Measurements from ENCODE around the gene SYK.
"Not testable (repeated sequence)": the region's sequence is repeated elsewhere in the genome, so short reads cannot be mapped to it uniquely, and the experiment has no call there.

SYK gene

DNA sequence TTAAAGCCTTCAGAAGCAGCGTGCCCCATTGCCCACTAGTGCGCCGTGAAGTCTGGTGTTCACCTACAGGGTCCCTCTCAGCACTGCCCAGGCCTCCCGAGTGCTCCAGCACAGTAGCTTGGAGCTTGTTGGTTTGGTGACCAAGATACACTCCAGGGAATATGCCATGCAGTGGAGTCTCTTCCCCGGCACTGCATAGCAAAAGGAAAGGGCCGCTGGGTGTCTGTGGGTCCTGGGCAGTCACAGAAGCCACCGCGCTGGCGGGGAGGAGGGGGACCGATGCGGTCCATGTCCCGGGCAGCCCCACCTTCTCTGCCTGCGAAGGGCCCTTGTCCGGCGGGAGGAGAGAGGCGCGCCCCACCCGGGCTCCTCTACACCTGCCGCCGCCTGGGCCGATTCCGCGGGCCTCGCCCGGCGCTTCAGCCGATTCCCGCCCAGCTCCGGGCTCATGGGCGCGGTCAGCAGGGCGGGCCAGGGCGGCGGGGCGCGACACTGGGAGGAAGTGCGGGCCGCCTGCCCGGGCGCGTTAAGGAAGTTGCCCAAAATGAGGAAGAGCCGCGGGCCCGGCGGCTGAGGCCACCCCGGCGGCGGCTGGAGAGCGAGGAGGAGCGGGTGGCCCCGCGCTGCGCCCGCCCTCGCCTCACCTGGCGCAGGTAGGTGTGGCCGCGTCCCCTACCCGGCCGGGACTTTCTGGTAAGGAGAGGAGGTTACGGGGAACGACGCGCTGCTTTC is at the start of gene SYK:
TSS of gene SYK (plus strand) at position 579 of the 732 bp plus-strand sequence. CDS start 42,080 bp downstream, outside the sequence.
- DNase-seq (ENCODE audit: low read depth in 2 of 2), result peak in 1 of 2 donors; percentile 20

DNA sequence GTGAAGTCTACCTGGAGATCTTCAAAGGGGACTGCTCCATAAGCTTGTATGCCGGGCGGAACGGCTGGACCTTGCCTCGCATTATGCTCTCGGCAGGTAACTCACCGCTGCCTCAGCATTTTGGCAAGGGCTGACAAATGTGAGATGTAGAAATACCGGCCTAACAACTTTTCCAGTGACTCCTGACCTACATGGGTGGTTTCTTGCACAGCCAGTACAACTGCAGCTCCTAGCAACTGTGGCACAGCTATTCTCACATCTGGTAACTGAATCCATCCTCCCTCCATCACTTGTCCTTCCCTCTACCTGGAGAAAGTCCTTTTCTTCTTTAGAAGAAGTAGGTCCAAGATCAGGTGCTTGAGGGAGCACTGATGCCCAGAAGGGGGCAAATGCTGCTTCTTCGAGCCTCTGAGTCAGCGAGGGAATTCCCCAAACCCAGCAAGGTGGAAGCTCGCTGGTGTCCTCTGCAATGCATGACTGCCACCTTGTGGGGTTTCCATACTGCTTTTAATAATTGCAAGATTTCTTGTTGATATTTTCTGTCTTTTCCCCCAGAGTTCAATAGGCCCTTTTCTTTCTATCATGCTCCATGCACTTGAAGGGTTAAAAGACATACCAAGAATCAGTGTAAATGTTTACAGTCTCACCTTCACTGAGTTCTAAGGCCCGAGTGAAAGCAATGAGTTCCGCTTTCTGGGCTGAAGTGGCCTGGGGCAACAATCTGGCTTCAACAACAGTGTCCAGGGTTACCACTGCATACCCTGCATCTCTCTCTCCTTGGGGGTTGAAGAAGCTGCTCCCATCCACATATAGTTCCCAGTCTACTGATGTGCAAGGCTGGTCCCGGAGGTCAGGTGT is 45.9 kb upstream of the SYK start:
- peak; percentile 30 to 35 for DNase-seq (ENCODE audit: low read depth in 2 of 2)

DNA sequence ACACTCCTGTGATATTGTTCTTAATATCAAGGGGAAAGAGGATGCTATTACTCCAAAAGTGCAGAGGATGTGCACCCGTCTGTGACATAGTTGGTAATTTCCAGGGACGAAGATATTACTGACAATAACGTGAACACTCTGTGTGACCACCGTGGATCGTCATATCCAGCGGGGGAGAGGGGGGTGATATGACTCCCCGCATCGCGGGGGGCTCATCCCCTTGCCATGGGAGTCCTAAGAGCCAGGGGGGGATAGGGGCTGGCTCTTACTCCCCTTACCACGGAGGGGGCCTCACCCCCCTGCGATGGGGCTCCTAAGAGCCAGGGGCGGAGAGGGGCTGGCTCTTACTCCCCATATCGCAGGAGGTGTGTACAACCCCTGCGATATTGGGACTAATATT is 41.0 kb upstream of the SYK start:
- not testable (repeated sequence) for DNase-seq (ENCODE audit: low read depth in 2 of 2)

DNA sequence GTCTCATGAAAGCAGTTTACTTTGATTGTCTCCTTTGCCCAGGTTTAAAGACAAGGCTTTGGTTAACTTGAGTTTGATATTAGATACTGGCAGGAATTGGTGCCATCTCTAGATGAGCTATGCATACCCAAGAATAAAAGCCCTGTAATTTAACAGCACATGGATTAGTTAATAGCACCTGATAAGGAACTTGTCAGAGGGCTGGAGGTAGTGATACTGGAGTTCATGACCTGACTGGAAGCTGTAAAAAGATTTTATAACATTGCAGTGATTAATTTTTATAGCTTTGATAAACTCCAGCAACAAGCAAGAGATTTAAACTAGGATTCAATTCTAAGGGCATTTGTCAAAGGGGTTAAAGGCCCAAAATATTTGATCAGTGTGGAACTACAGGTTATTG is 34.9 kb upstream of the SYK start:
- DNase-seq (ENCODE audit: low read depth in 2 of 2), result no peak

DNA sequence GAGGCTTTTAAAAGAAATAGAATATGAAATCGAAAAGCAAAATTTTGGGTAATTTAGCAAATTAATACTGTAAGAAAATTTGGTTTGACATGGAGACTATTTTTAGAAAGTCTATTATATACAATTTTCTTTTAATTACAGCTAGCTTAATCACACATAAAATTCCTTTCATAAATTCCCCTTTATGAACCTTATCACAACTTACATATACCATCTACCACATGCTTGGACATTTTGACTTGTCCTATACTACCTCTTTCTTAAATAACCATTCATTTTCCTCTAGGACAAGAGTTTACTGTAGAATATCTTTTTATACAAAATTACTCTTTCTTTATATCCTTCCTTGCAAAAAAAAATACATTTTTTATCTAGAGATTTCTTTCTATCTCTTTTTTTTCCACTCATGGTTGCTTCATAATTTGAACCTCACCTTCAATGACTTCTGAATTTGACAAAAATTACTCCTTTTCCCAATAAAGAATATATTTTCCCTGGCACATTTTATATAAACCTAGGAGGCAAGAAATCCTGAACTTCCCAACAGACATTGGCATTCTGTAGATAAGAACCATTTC is 34.0 kb upstream of the SYK start:
- no peak for DNase-seq (ENCODE audit: low read depth in 2 of 2)

DNA sequence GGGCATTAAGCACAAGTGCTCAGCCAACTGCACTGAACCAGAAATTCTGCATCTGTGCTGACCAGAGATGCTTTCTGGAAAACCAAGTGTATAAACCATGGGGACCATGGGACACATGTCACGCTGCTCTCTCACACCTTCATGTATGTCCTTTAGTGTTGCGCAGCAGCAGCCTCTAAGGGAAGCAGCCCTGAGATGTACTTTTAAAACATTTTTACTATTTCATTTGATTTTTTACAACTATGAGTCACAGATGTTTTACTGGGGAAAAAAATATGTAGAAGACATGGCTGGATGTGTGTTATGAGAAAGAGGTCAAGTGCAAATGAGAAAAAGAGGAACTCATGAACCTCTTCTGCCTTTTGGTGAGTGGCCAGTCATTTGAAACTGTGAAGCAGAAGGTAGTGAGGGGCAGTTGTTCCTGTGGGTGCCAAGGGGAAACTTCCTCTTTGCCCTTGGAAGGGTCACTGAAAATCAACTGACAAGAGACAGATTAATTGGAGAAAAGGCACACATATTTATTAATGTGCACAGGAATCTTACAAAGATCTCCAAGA is 31.4 kb upstream of the SYK start:
- no peak for DNase-seq (ENCODE audit: low read depth in 2 of 2)

DNA sequence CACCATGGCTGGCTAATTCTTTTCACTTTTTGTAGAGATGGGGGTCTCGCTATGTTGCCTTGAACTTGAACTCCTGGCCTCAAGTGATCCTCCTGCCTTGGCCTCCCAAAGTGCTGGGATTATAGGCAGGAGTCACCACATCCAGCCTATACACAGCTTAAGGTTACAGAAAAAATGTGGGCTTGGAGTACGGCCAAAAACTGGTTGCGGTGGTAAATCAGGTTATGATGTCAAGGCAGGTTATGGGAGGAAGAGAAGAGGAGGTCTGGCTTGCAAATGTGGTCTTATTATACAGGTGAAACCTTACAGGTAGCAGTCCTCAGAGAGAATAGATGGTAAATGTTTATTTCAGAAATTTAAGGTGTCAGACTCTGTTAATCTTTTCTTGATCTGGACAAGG is 30.7 kb upstream of the SYK start:
- no peak for DNase-seq (ENCODE audit: low read depth in 2 of 2)

DNA sequence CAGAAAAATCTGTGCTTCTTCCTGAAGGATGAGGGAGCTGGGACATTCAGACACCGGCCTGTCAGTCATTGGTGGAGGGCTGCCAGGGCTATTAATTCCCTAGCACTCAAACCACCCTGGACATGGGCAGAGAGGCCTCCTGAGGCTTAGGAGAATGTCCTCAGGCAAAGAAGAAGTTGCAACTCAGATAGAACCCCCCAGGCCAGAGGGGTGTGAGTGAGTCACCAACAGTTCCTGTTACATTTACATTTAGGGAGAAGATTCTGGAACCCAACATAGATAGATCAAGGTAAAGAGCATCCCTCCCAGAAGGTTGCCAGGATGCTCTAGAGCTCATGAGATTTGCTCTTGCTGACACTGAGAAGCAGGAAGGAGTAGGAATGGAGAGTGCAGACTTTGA is 29.2 kb upstream of the SYK start:
- no peak for DNase-seq (ENCODE audit: low read depth in 2 of 2)

DNA sequence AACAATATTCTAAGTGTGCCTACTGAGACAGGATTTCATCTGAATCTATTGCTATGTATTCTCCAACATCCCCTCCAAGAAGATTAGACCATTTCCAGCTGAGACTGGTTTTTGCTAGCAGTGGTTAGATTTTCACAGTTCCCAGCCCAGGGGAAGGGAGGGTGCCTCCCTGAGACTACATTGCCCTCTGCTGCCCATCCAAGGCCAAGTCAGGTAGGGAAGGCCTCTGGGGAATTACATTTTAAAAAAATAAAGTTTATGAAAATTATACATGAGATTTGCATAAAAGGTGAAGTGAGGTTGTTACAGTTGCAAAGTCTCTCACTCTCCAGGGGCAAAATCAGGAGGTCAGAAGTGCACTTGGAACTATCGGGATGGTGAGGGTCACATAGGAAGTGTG is 28.0 kb upstream of the SYK start:
- DNase-seq (ENCODE audit: low read depth in 2 of 2), result no peak

DNA sequence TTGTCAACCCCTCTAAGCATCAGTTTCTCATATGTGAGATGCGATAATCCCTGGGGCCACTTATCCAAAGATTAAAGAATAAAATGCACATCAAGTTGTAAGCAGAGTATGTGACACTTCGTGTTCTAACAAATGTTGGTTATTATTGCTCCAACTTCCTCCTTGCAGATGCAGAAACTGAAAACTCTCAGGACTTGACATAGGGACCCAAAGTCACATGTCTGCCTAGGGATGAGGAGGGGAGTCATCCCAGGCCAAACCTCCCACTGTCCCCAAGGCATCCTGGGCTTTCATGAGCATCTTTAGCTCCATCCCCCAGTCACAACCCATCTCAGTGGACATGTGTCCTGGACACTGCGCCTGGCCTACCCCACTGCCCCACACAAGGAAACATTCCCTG is 27.5 kb upstream of the SYK start:
- DNase-seq (ENCODE audit: low read depth in 2 of 2), result no peak

DNA sequence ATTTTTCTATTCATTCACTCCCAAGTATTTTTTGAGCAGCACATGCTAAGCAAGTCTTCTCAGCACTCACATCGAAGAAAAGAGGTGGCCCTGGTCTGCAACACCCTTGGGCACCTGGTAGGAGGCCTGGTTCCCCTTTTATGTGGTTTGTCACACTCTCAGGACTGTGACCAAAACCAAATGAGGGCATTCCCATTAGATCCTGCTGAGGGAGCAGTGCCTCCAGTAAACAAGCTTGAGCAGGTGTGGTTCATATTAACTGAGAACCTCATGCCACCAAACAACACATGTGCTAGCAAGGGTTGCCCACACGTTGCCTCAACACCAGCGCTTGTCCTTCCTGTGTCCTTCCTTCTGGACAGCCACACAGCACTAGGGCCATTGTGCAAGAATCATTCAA is 26.9 kb upstream of the SYK start:
- DNase-seq (ENCODE audit: low read depth in 2 of 2), result no peak

DNA sequence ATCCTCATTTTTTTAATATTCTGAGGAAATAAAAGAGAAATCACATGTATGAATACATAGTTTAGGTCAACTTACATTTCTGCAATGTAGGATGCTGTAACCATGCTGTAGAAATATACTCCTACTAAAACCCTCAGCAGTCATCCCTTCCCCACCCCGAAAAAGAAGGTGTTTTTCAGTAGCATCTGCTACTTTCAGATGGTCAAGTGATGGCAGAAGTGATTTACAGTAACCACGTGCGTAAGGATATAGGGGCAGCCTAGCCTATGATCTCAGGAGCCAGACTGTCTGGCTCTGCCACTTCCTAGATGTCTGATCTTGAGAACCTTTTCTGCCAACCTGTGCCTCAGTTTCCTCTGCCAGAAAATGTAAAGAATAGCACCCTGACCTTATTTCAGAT is 26.0 kb upstream of the SYK start:
- DNase-seq (ENCODE audit: low read depth in 2 of 2), result no peak

DNA sequence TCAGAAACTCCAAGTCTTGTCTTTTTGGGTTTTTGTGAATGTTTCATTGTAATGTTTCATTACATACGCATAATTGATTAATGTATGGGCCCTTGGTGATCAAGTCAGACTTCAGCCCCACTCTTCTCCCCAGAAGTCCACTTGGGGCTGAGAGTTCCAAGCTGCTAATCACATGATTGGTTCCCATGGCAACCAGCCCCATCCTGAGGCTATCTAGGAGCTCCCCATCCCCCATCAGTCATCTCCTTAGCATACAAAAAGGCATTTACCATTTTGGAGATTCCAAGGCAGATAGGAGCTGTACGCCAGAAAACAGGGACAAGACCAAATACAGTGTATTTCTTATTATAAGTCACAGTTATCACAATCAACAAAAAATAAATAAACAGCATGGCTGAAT is 22.9 kb upstream of the SYK start:
- no peak for DNase-seq (ENCODE audit: low read depth in 2 of 2)

DNA sequence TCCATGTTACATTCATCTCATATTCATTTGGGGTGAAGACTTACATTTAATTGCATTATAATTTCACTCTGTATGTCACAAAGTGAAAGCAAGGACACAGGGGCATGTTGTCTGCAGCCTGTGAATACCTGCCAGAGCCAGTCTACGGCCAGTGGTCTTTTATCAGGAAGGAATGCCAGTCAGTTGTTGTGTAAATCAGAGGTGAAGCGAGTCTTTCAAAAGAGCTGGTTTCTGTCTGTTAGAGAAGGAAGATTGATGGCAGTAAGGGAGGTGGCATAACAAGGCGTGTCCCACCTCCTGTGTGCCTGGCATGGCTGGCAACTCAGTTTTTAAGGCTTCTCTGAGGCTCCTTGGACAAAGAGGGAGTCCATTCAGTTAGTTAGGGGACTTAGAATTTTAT is 18.1 kb upstream of the SYK start:
- DNase-seq (ENCODE audit: low read depth in 2 of 2), result no peak

DNA sequence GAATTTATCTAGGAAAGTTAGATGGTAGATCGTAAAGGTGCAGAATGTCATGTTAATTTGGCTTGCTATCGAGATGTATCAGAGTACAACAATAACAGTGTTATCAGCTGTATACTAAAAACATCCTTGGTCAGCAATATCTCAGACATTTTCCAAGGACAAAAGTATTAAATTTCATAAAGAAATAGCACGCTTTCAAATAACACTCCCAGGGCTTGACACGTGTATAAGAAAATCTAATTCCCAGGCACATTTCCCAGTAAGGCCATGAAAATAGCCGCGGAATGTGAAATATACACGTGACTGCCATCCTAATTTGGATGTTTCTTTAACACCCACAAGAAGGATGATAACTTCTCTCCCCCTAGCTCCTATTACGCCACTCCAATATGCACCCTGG is 17.7 kb upstream of the SYK start:
- DNase-seq (ENCODE audit: low read depth in 2 of 2), result no peak

DNA sequence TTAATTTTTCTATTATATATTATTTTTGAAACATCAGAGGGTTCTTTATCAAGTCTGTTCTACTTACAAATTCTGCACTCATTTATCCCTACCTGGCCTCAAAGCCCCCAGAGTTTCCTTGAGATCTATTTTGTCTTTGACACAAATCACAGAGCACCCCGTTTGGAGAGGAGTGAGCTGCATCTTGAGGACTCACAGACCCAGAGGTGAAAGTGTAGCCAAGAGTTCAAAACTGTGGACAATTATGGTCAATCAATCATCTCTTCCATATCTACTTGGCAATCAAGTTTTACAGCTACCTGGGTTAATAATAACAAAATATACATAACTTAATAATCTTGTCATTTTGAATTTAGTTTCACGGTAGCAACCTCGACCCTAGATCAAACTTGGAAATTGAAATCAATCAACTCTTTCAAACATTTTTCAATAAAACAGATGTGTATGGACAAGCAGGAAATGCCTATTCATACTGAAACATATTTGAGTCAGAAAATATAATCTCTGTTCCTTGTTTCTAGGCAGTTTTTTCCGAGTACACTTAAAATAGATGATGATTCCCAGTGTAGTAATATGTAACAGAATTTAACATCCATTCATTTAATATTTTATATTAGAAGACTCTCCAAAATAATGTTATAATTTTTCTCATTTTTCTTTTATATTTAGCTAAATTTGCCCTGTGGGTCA is 13.7 kb upstream of the SYK start:
- no peak for DNase-seq (ENCODE audit: low read depth in 2 of 2)

DNA sequence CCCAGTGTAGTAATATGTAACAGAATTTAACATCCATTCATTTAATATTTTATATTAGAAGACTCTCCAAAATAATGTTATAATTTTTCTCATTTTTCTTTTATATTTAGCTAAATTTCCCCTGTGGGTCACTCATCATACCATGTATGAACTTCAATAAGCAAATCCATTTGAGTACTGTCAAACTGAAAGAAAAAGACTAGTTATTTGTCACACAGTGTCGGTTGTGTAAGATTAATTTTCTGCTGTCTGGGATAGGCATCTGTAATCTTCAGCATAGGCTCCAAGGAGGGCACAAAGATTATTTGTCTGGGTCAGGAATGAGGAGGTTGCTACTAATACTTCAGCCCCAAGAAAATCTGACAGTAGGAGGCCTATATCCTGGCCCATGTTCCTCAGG is 13.1 kb upstream of the SYK start:
- not testable (repeated sequence) for DNase-seq (ENCODE audit: low read depth in 2 of 2)

DNA sequence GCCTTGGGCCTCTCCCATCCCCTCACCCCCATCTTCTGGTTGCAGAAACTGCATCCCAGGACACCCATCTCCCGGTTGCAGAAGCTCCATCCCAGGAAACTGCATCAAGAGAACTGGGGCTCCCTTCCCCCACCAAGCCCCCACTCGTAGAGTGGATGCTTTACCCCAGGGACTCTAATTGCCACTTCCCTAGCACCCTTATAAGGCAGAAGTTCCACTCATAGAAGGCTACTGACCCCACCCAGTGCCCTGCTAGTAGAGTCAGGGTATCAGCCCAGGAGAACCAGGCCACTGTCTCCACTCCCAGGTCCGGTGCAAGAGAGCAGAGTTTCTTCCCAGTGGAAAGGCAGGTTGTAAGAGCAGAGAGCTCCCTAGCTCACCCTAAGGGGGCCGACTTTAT is 12.2 kb upstream of the SYK start:
- no peak for DNase-seq (ENCODE audit: low read depth in 2 of 2)

DNA sequence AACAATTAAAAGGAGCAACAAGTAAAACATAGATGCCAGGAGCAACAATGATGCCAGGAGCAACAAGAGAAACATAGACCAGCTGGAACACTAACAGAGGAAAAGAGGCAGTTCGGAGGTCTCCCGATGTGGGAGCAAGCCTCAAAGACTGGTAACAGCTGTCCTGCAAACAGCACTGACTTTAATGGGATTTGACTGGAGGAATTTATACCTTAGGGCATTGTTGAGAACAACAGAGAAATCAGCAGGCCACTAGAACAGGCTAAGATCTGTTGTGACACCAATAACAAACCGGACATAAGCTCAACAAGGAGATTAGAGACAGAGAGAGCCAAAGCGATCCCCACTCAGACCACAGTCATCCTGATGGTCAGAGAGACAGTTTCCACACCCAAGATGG is 11.8 kb upstream of the SYK start:
- DNase-seq (ENCODE audit: low read depth in 2 of 2), result no peak

DNA sequence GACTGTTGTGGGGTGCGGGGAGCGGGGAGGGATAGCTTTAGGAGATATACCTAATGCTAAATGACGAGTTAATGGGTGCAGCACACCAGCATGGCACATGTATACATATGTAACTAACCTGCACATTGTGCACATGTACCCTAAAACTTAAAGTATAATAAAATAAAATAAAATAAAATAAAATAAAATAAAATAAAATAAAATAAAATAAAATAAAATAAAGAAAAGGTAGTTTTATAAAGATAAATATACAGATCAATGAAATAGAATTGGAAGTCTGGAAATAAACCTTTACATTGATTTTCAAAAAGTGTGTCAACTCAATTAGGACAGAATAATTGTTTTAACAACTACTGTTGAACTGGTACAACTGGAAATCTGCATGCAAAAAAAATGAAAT is 8.6 kb upstream of the SYK start:
- not testable (repeated sequence) for DNase-seq (ENCODE audit: low read depth in 2 of 2)

DNA sequence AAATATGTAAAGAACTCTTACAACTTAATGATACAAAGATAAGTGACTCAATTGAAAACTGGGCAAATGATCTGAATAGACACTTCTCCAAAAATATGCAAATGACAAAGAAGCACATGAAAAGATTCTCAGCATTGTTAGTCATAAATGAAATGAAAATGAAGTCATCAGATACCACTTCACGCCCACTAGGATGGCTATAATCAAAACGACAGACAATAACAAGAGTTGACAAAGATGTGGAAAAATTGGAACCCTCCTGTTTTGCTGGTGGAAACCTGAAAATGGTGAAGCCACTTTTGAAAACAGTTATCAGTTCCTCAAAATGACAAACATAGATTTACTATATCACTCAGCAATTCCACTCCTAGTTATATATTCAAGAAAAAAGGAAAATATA is 7.9 kb upstream of the SYK start:
- no peak for DNase-seq (ENCODE audit: low read depth in 2 of 2)

DNA sequence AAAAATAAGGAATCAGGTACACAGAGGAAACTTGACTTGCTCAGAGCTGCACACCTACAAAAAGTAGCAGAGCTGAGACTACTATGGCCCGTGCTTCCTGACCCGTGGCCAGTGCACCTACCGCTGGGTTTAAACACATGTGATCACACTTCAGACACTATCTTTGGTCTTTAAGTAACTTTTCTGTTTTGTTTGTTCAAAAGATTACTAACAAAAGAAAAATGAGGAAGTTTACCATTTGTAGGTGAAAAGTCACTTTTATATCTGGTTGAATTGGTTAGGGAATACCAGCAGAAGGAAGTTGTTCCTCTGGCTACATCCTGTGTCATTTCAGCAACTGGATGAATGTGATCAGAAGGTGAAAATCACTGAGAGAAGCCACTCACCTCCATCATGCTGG is 6.5 kb upstream of the SYK start:
- DNase-seq (ENCODE audit: low read depth in 2 of 2), result no peak

Data from stimulated activated CD8-positive, alpha-beta memory T cell treated with anti-CD3 and anti-CD28 coated beads, Interleukin-7, amount 100 ng/mL, for 4 hours (primary cell).